OCI-LY7 (cell line): ENCODE results near the gene CSTPP1. TPM values are rescaled to one million over a fixed set of nuclear protein-coding genes. Genes with fewer than 3 reads are reported as not detected.

Source experiments
- BruUV-seq: library from RNA; stranded (reverse); fragments of 400-500 nt; replicated peaks from 2 replicates; lab custom pipeline; 2021; lab: Mats Ljungman, UMichigan
- CTCF ChIA-PET: fragments of 300-600 bp; sonication (Branson Sonifier 250); formaldehyde crosslinking; loops from one replicate; lab custom pipeline; 2022; ENCODE audit warnings: antibody characterized with exemption; ENCODE audit not compliant: unreplicated experiment; lab: Charles Lee
- POLR2A ChIA-PET: fragments of 300-600 bp; sonication (Branson Sonifier 250); formaldehyde crosslinking; loops from one replicate; lab custom pipeline; 2022; ENCODE audit warnings: antibody characterized with exemption; lab: Charles Lee
- DNase-seq: peaks from one replicate; pipeline ENCODE4 v3.0.0-alpha.2; 2015; ENCODE audit warnings: low spot score
- H2AFZ ChIP-seq: fragments of 200-600 bp; sonication (generic), shearing (Covaris generic); 2 replicates; pipeline ENCODE4 v1.6.1; 2014; ENCODE audit warnings: mild to moderate bottlenecking, antibody characterized with exemption, low read length, moderate library complexity
- H3K27ac ChIP-seq: fragments of 200-600 bp; sonication (generic); 2 replicates; pipeline ENCODE4 v1.5.1; 2014; ENCODE audit warnings: mixed run types, low read depth, mild to moderate bottlenecking, moderate library complexity, low read length, inconsistent platforms; ENCODE audit not compliant: poor library complexity, severe bottlenecking
- H3K36me3 ChIP-seq: fragments of 200-600 bp; sonication (generic); 2 replicates; pipeline ENCODE4 v1.6.1; 2014; ENCODE audit warnings: mild to moderate bottlenecking, antibody characterized with exemption, low read length, moderate library complexity, mixed read lengths; ENCODE audit not compliant: insufficient read depth
- H3K4me1 ChIP-seq: fragments of 200-600 bp; sonication (generic); 2 replicates; pipeline ENCODE4 v1.5.1; 2014; ENCODE audit warnings: mild to moderate bottlenecking, low read length; ENCODE audit not compliant: insufficient read depth, poor library complexity, severe bottlenecking
- H3K4me2 ChIP-seq: fragments of 200-600 bp; sonication (generic); 2 replicates; pipeline ENCODE4 v1.6.1; 2014; ENCODE audit warnings: mild to moderate bottlenecking, low read length
- H3K4me3 ChIP-seq: fragments of 200-600 bp; sonication (generic); 2 replicates; pipeline ENCODE4 v1.5.1; 2014; ENCODE audit warnings: mild to moderate bottlenecking, low read depth, low read length; ENCODE audit not compliant: poor library complexity, severe bottlenecking
- H3K79me2 ChIP-seq: fragments of 200-600 bp; sonication (generic); 2 replicates; pipeline ENCODE4 v1.6.1; 2016; ENCODE audit warnings: low read depth, mild to moderate bottlenecking, low read length, moderate library complexity, mixed read lengths; ENCODE audit not compliant: insufficient read depth
- H3K9me2 ChIP-seq: fragments of 200-600 bp; sonication (generic); 2 replicates; pipeline ENCODE4 v1.6.1; 2016; ENCODE audit warnings: mild to moderate bottlenecking, low read length, mixed read lengths; ENCODE audit not compliant: insufficient read depth
- H3K9me3 ChIP-seq: fragments of 200-600 bp; sonication (generic); 2 replicates; pipeline ENCODE4 v1.6.1; 2014; ENCODE audit warnings: mild to moderate bottlenecking, mixed run types, low read length, mixed read lengths
- H4K20me1 ChIP-seq: fragments of 200-600 bp; sonication (generic); 2 replicates; pipeline ENCODE4 v1.6.1; 2014; ENCODE audit warnings: mild to moderate bottlenecking, antibody characterized with exemption, low read length, moderate library complexity, mixed read lengths; ENCODE audit not compliant: insufficient read depth
- EZH2phosphoT487 ChIP-seq: fragments of 200-600 bp; sonication (generic); IDR thresholded peaks from 2 replicates; pipeline ENCODE4 v1.6.1; 2018; ENCODE audit warnings: low read depth, borderline replicate concordance, mild to moderate bottlenecking, mixed run types, antibody characterized with exemption, low read length, moderate library complexity, mixed read lengths
- intact Hi-C: fragments of 100-400 bp; cut with micrococcal nuclease; formaldehyde crosslinking; loops from one replicate; pipeline ENCODE4 v1.10.0; 2022; ENCODE audit not compliant: unreplicated experiment
- total RNA-seq, 2 experiments: library from RNA; depleted of rRNA in 1 of 2; stranded (reverse); fragments of >200 nt in 1 of 2; shearing (Covaris generic) in 1 of 2; gene quantifications; 2 replicates each; pipeline ENCODE4 v1.2.3, GENCODE V29; 2014 to 2022
- TF ChIP-seq, protein P1 (sequence below): fragments of 200-600 bp; sonication (generic); conservative IDR thresholded peaks from 2 replicates; pipeline ENCODE4 v1.5.1; 2014; ENCODE audit warnings: mild to moderate bottlenecking, antibody characterized with exemption, low read length, moderate library complexity, mixed read lengths

The CSTPP1 gene
- total RNA-seq, 2 experiments from 2014 or later: 39.6 to 43.1 TPM

DNA sequence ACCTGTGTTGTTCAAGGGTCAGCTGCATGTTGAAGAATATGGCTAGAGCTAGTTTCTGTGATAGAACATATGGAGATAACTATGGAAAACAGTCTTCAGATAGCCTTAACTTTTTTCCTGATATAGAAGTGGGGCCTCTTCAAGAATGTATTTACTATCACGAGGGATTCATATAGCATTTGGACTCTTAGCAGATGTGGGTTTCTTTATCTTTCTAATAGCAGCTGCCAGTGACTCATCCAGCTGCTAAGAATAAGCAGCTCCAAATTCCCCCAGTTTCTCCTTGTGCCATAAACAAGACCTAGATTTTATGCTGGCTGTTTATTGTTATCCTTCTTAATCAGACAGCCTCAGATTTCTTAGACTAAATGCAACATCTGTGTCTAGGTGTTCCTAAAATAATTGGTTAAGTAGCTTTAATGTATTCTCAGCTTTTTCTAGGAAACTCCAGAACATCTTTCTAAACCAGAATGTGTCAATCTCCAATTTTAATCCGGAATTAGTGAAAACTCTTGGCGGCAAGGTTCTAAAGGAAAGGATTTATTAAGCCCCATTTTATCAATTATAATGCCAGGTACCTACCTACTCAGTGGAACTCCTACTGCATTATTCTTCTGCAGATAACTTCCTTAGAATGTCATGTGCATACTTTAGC is 119.8 kb downstream of the CSTPP1 start:
- CTCF ChIA-PET: no interaction called here

DNA sequence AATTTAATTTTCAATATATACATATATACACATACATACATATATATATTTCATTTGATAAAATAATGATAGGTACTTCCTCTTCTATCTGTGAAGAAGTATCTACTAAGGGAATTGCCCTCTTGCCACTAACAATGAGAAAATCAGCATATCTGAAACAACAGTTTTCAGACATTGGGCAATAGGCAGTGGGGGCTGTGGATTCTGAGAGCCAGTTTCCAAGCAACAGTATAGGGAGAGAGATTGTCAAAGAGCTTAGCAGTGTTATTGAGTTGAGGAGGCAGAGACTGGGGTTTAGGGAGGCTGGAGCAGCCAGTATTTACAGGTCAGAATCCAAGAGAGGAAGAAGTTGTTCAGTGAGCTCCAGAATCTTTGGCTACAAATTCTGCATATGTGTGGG is 120.8 kb downstream of the CSTPP1 start:
- H2AFZ ChIP-seq: no peak overlapping the region
- no peak for TF ChIP-seq EZH2phosphoT487
- TF ChIP-seq, protein P1, sequence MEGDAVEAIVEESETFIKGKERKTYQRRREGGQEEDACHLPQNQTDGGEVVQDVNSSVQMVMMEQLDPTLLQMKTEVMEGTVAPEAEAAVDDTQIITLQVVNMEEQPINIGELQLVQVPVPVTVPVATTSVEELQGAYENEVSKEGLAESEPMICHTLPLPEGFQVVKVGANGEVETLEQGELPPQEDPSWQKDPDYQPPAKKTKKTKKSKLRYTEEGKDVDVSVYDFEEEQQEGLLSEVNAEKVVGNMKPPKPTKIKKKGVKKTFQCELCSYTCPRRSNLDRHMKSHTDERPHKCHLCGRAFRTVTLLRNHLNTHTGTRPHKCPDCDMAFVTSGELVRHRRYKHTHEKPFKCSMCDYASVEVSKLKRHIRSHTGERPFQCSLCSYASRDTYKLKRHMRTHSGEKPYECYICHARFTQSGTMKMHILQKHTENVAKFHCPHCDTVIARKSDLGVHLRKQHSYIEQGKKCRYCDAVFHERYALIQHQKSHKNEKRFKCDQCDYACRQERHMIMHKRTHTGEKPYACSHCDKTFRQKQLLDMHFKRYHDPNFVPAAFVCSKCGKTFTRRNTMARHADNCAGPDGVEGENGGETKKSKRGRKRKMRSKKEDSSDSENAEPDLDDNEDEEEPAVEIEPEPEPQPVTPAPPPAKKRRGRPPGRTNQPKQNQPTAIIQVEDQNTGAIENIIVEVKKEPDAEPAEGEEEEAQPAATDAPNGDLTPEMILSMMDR: no peak
- DNase-seq: no peak
- BruUV-seq: no TSS peak
- CTCF ChIA-PET: no interaction called here
- POLR2A ChIA-PET: no interaction called here
- no peaks in the 10 kb centered on the region for H3K9me3 ChIP-seq
- H3K4me2 ChIP-seq: no peak overlapping the region
- no peaks in the 10 kb centered on the region for H3K9me2 ChIP-seq
- no peaks in the 10 kb centered on the region for H4K20me1 ChIP-seq
- intact Hi-C loops: no loop called here
- H3K36me3 ChIP-seq: peaks cover 36% of the 10 kb centered on the region
- H3K4me3 ChIP-seq: no peak overlapping the region
- H3K4me1 ChIP-seq: peaks cover 23% of the 10 kb centered on the region
- no peaks in the 10 kb centered on the region for H3K79me2 ChIP-seq
- no peak overlapping the region for H3K27ac ChIP-seq

More for the DNA sequence above, 119.8 kb downstream of the CSTPP1 start:
- H3K79me2 ChIP-seq: no peaks in the 10 kb centered on the region
- TSS peak; percentile 8 for BruUV-seq
- no peak overlapping the region for H2AFZ ChIP-seq
- no peak overlapping the region for H3K27ac ChIP-seq
- H3K9me2 ChIP-seq: no peaks in the 10 kb centered on the region
- TF ChIP-seq, protein P1: no peak
- TF ChIP-seq EZH2phosphoT487: no peak
- H3K9me3 ChIP-seq: no peaks in the 10 kb centered on the region
- POLR2A ChIA-PET: interaction anchor here (0.6 to 2.5 kb wide), 3 partner anchors 12 to 1222 kb away, joined by 3 to 12 read pairs (median 3); no protein-coding TSS in a partner anchor
- H3K4me2 ChIP-seq: no peak overlapping the region
- no peaks in the 10 kb centered on the region for H4K20me1 ChIP-seq
- intact Hi-C loops: no loop called here
- peaks cover 37% of the 10 kb centered on the region for H3K36me3 ChIP-seq
- DNase-seq: no peak
- H3K4me1 ChIP-seq: peaks cover 23% of the 10 kb centered on the region
- no peak overlapping the region for H3K4me3 ChIP-seq

DNA sequence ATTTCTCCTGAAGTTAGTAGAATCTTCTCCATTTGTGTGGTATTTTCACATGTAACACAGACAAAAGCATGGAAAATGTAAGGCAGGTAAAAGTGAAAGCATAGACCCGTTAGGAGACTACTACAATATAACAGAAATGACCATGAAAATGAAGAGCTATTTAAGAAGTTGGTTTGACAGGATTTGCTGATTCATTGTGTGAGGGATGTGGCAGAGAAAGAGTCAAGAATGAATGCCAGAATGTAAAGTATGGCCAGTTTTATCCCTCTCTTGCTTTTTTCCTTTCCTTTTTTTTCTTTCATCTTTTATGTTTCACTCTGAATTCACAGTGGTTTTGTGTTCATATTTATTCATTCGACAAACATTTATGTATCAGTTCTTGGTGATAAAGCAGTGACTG is 124.2 kb downstream of the CSTPP1 start:
- CTCF ChIA-PET: no interaction called here

More for the DNA sequence above, 124.2 kb downstream of the CSTPP1 start:
- H3K9me3 ChIP-seq: no peaks in the 10 kb centered on the region
- no peaks in the 10 kb centered on the region for H3K79me2 ChIP-seq
- no peaks in the 10 kb centered on the region for H4K20me1 ChIP-seq
- TF ChIP-seq, protein P1: no peak
- no peak for TF ChIP-seq EZH2phosphoT487
- no peak overlapping the region for H2AFZ ChIP-seq
- no TSS peak for BruUV-seq
- no peak overlapping the region for H3K27ac ChIP-seq
- H3K36me3 ChIP-seq: peaks cover 27% of the 10 kb centered on the region
- DNase-seq: no peak
- H3K4me2 ChIP-seq: no peak overlapping the region
- intact Hi-C loops: no loop called here
- no peak overlapping the region for H3K4me3 ChIP-seq
- peaks cover 22% of the 10 kb centered on the region for H3K4me1 ChIP-seq
- no peaks in the 10 kb centered on the region for H3K9me2 ChIP-seq
- POLR2A ChIA-PET: interaction anchor here (2.3 kb wide), 1 partner anchor 11 kb away, joined by 10 read pairs; no protein-coding TSS in a partner anchor
